GM12892 (cell line): ENCODE results near the gene NOXRED1.

Source experiments
- POLR2A ChIP-seq: IDR thresholded peaks from 2 replicates; pipeline ENCODE4 v1.6.1; 2011; ENCODE audit warnings: low read depth, low read length, control low read depth
- POLR2AphosphoS5 ChIP-seq: IDR thresholded peaks from 2 replicates; pipeline ENCODE4 v1.6.1; 2011; ENCODE audit warnings: low read depth, low read length, control low read depth
- TAF1 ChIP-seq: IDR thresholded peaks from 2 replicates; pipeline ENCODE4 v1.6.1; 2011; ENCODE audit warnings: low read depth, mild to moderate bottlenecking, control low read depth, low read length, borderline replicate concordance

GRCh38 chr14:77407158-77407557 is 16.2 kb downstream of the NOXRED1 start:
- TF ChIP-seq POLR2A = no peak
- no peak for TF ChIP-seq TAF1
- no peak for TF ChIP-seq POLR2AphosphoS5
